Liver (tissue), 9 donors: ENCODE measurements around the gene MEX3B. TPM values are rescaled to one million over a fixed set of nuclear protein-coding genes. Genes with fewer than 3 reads are reported as not detected.

ENCODE experiments used
- DNase-seq: peaks from one replicate; pipeline ENCODE4 v3.0.0-alpha.2; 2017; ENCODE audit warnings: low spot score
- H3K27ac ChIP-seq, 2 donors: one replicate each; pipeline ENCODE4 v1.7.0; 2013; ENCODE audit warnings: inconsistent platforms in 2 of 2, low read length in 2 of 2, control low read depth in 1 of 2, low read depth in 1 of 2, mild to moderate bottlenecking in 1 of 2
- H3K27me3 ChIP-seq, 4 donors: one replicate each; pipeline versions ENCODE4 v1.6.1 to v1.7.0; 2013; ENCODE audit warnings: low read length in 3 of 4, inconsistent platforms in 1 of 4, mild to moderate bottlenecking in 1 of 4, moderate library complexity in 1 of 4; ENCODE audit not compliant: control insufficient read depth in 4 of 4, insufficient read depth in 4 of 4
- H3K36me3 ChIP-seq, 4 donors: one replicate each; pipeline versions ENCODE4 v1.6.1 to v1.7.0; 2013; ENCODE audit warnings: low read length in 3 of 4, mild to moderate bottlenecking in 3 of 4, low read depth in 1 of 4, moderate library complexity in 1 of 4; ENCODE audit not compliant: control insufficient read depth in 4 of 4, insufficient read depth in 3 of 4
- H3K4me1 ChIP-seq, 4 donors: one replicate each; pipeline versions ENCODE4 v1.6.1 to v1.7.0; 2013; ENCODE audit warnings: low read length in 3 of 4, mild to moderate bottlenecking in 3 of 4, moderate library complexity in 1 of 4; ENCODE audit not compliant: control insufficient read depth in 4 of 4, insufficient read depth in 4 of 4
- H3K4me3 ChIP-seq, 3 donors: one replicate each; pipeline versions ENCODE4 v1.6.1 to v1.7.0; 2013; ENCODE audit warnings: low read length in 3 of 3, control low read depth in 1 of 3, low read depth in 1 of 3, mild to moderate bottlenecking in 1 of 3
- H3K9ac ChIP-seq, 2 donors: one replicate each; pipeline ENCODE4 v1.7.0; 2013; ENCODE audit warnings: low read length in 2 of 2, mild to moderate bottlenecking in 2 of 2, moderate library complexity in 2 of 2, control low read depth in 1 of 2, low read depth in 1 of 2
- H3K9me3 ChIP-seq, 4 donors: one replicate each; pipeline versions ENCODE4 v1.6.1 to v1.7.0; 2013; ENCODE audit warnings: low read length in 3 of 4; ENCODE audit not compliant: control insufficient read depth in 4 of 4
- EGR1 ChIP-seq, 2 donors: IDR thresholded peaks; 2 replicates each; pipeline ENCODE4 v1.6.1; 2016 to 2018; ENCODE audit warnings: antibody characterized with exemption in 2 of 2, low read depth in 2 of 2
- FOXA1 ChIP-seq: IDR thresholded peaks from 2 replicates; pipeline ENCODE4 v1.6.1; 2016; ENCODE audit warnings: antibody characterized with exemption
- FOXA2 ChIP-seq: IDR thresholded peaks from 2 replicates; pipeline ENCODE4 v1.6.1; 2016; ENCODE audit warnings: antibody characterized with exemption
- GABPA ChIP-seq, 2 donors: IDR thresholded peaks in 1 of 2; conservative IDR thresholded peaks in 1 of 2; 2 replicates each; pipeline ENCODE4 v1.6.1; 2016; ENCODE audit warnings: antibody characterized with exemption in 2 of 2, mild to moderate bottlenecking in 1 of 2, moderate library complexity in 1 of 2
- HNF4A ChIP-seq, 2 donors: conservative IDR thresholded peaks; 2 replicates each; pipeline ENCODE4 v1.6.1; 2016; ENCODE audit warnings: antibody characterized with exemption in 2 of 2, mild to moderate bottlenecking in 2 of 2
- HNF4G ChIP-seq: IDR thresholded peaks from 2 replicates; pipeline ENCODE4 v1.6.1; 2016; ENCODE audit warnings: antibody characterized with exemption
- JUND ChIP-seq, 2 donors: IDR thresholded peaks; 2 replicates each; pipeline ENCODE4 v1.6.1; 2016; ENCODE audit warnings: antibody characterized with exemption in 2 of 2
- MAX ChIP-seq: IDR thresholded peaks from 2 replicates; pipeline ENCODE4 v1.6.1; 2016; ENCODE audit warnings: antibody characterized with exemption
- NR2F2 ChIP-seq: IDR thresholded peaks from 2 replicates; pipeline ENCODE4 v1.6.1; 2016; ENCODE audit warnings: antibody characterized with exemption
- RAD21 ChIP-seq, 2 donors: IDR thresholded peaks; 2 replicates each; pipeline ENCODE4 v1.6.1; 2016; ENCODE audit warnings: antibody characterized with exemption in 2 of 2, mild to moderate bottlenecking in 2 of 2
- REST ChIP-seq: IDR thresholded peaks from 2 replicates; pipeline ENCODE4 v1.6.1; 2016; ENCODE audit warnings: antibody characterized with exemption, mild to moderate bottlenecking
- RXRA ChIP-seq, 2 donors: IDR thresholded peaks; 2 replicates each; pipeline ENCODE4 v1.6.1; 2017 to 2018; ENCODE audit warnings: antibody characterized with exemption in 2 of 2, mild to moderate bottlenecking in 1 of 2
- SP1 ChIP-seq: IDR thresholded peaks from 2 replicates; pipeline ENCODE4 v1.6.1; 2018; ENCODE audit warnings: antibody characterized with exemption, mild to moderate bottlenecking
- TAF1 ChIP-seq: conservative IDR thresholded peaks from 2 replicates; pipeline ENCODE4 v1.6.1; 2016; ENCODE audit warnings: antibody characterized with exemption, mild to moderate bottlenecking
- YY1 ChIP-seq: IDR thresholded peaks from 2 replicates; pipeline ENCODE4 v1.6.1; 2016; ENCODE audit warnings: antibody characterized with exemption, mild to moderate bottlenecking
- WGBS: extraction: QIAGEN DNeasy Blood & Tissue Kit; methylation state at CpG from one replicate; pipeline ENCODE4 v1.1.7; 2013; 5-methylcytosine and 5-hydroxymethylcytosine counted together
- polyA plus RNA-seq, 2 donors: library from polyadenylated mRNA; stranded (reverse) in 1 of 2; unstranded in 1 of 2; fragments of 200-250 nt in 1 of 2; fragments of >200 nt in 1 of 2; fragmentation: Nextera tagmentation in 1 of 2; extraction: Ambion mirVana in 1 of 2; gene quantifications; one replicate each; pipeline versions ENCODE4 v1.2.1 to v1.2.3, GENCODE V29; 2013 to 2015
- total RNA-seq, 2 donors: library from RNA; depleted of rRNA; stranded (reverse); fragments of >200 nt; gene quantifications; one replicate each; pipeline ENCODE4 v1.2.3, GENCODE V29; 2014
- TF ChIP-seq, protein P1 (sequence below): IDR thresholded peaks from 2 replicates; pipeline ENCODE4 v1.6.1; 2016; ENCODE audit warnings: antibody characterized with exemption
- TF ChIP-seq, protein P2 (sequence below): IDR thresholded peaks from 2 replicates; pipeline ENCODE4 v1.6.1; 2016; ENCODE audit warnings: antibody characterized with exemption
- donor health status: healthy.
- donor health status: healthy.
- donor health status: healthy.
- donor health status: healthy.
- donor health status: healthy.

Gene MEX3B
- total and polyA plus RNA-seq, 4 donors: 0.33 to 1.4 (median 0.89) TPM; not detected in 1

- TF ChIP-seq MAX: no peak
These were observed 45.9 kb upstream of the MEX3B start (continued) for GRCh38 chr15:82091636-82092140.

GRCh38 chr15:82086243-82086995 is 40.6 kb upstream of the MEX3B start:
- H3K36me3 ChIP-seq: no peaks in the 10 kb centered on the region
- no peak overlapping the region for H3K27ac ChIP-seq
- TF ChIP-seq MAX (no peak), YY1 (no peak), EGR1 (IDR thresholded peaks at IDR 0.05; ENCODE audit: low read depth in 2 of 2) (no peak), RXRA (IDR thresholded peaks at IDR 0.05) (no peak), RAD21 (IDR thresholded peaks at IDR 0.05) (no peak), HNF4A (conservative IDR thresholded peaks at IDR 0.05) (no peak), SP1 (no peak), HNF4G (no peak), JUND (IDR thresholded peaks at IDR 0.05) (no peak), FOXA1 (no peak), GABPA (IDR thresholded peaks at IDR 0.05 in 1 of 2, conservative IDR thresholded peaks at IDR 0.05 in 1 of 2) (no peak), FOXA2 (no peak), REST (no peak), NR2F2 (no peak), TAF1 (no peak)
- TF ChIP-seq, protein P1, sequence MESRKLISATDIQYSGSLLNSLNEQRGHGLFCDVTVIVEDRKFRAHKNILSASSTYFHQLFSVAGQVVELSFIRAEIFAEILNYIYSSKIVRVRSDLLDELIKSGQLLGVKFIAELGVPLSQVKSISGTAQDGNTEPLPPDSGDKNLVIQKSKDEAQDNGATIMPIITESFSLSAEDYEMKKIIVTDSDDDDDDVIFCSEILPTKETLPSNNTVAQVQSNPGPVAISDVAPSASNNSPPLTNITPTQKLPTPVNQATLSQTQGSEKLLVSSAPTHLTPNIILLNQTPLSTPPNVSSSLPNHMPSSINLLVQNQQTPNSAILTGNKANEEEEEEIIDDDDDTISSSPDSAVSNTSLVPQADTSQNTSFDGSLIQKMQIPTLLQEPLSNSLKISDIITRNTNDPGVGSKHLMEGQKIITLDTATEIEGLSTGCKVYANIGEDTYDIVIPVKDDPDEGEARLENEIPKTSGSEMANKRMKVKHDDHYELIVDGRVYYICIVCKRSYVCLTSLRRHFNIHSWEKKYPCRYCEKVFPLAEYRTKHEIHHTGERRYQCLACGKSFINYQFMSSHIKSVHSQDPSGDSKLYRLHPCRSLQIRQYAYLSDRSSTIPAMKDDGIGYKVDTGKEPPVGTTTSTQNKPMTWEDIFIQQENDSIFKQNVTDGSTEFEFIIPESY: no peak
- TF ChIP-seq, protein P2, sequence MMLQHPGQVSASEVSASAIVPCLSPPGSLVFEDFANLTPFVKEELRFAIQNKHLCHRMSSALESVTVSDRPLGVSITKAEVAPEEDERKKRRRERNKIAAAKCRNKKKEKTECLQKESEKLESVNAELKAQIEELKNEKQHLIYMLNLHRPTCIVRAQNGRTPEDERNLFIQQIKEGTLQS: no peak
- no peak overlapping the region for H3K4me3 ChIP-seq
- H3K4me1 ChIP-seq: no peaks in the 10 kb centered on the region
- peaks cover 0 to 2% (median 0%) of the 10 kb centered on the region in 4 donors for H3K27me3 ChIP-seq
- no peak for DNase-seq
- 83% methylated on average over 16 of the region's 16 CpGs for WGBS
- H3K9ac ChIP-seq: no peak overlapping the region
- no peaks in the 10 kb centered on the region for H3K9me3 ChIP-seq
